HepG2 (cell line): ENCODE measurements around the gene SP1. TPM values are rescaled to one million over a fixed set of nuclear protein-coding genes. Genes with fewer than 3 reads are reported as not detected.

Source experiments
- AGO1 ChIP-seq: fragments of 200-400 bp; formaldehyde crosslinking; IDR thresholded peaks from 2 replicates; pipeline ENCODE4 v1.6.1; 2017; ENCODE audit warnings: mild to moderate bottlenecking, low read depth, low read length, moderate library complexity; ENCODE audit not compliant: poor library complexity, severe bottlenecking
- ARID3A ChIP-seq: IDR thresholded peaks from 2 replicates; pipeline ENCODE4 v1.6.1; 2012; ENCODE audit warnings: low read depth, low read length, improper control_type of control experiment
- ARID5B ChIP-seq: IDR thresholded peaks from 2 replicates; pipeline ENCODE4 v1.4.0; 2020; ENCODE audit warnings: mild to moderate bottlenecking, missing genetic modification reagents
- ATF1 ChIP-seq: IDR thresholded peaks from 2 replicates; pipeline ENCODE4 v1.6.1; 2016; ENCODE audit warnings: mild to moderate bottlenecking, control low read depth
- CREM ChIP-seq, 2 experiments: sonication (generic) in 1 of 2; formaldehyde crosslinking in 1 of 2; IDR thresholded peaks; 2 replicates each; pipeline versions ENCODE4 v1.4.0 to v1.6.1; 2016 to 2020; ENCODE audit warnings: antibody characterized with exemption in 1 of 2, mild to moderate bottlenecking in 1 of 2, missing genetic modification reagents in 1 of 2
- DMAP1 ChIP-seq: IDR thresholded peaks from 2 replicates; pipeline ENCODE4 v1.6.1; 2016
- ELF3 ChIP-seq: IDR thresholded peaks from 2 replicates; pipeline ENCODE4 v1.6.1; 2016; ENCODE audit warnings: missing genetic modification reagents, missing compliant biosample characterization
- GABPB1 ChIP-seq: IDR thresholded peaks from 2 replicates; pipeline ENCODE4 v1.6.1; 2016; ENCODE audit warnings: mild to moderate bottlenecking, missing genetic modification reagents, moderate library complexity, missing compliant biosample characterization
- HOXA9 ChIP-seq: sonication (generic); formaldehyde crosslinking; IDR thresholded peaks from 2 replicates; pipeline ENCODE4 v1.8.1; 2022; ENCODE audit warnings: missing genetic modification reagents, mild to moderate bottlenecking, moderate library complexity, borderline replicate concordance
- KMT2A ChIP-seq: sonication (generic); formaldehyde crosslinking; IDR thresholded peaks from 2 replicates; pipeline ENCODE4 v1.4.0; 2020; ENCODE audit warnings: missing genetic modification reagents
- KMT2B ChIP-seq: IDR thresholded peaks from 2 replicates; pipeline ENCODE4 v1.6.1; 2016; ENCODE audit warnings: missing genetic modification reagents, missing compliant biosample characterization
- RAD51 ChIP-seq: fragments of 450-650 bp; IDR thresholded peaks from 2 replicates; pipeline ENCODE4 v1.6.1; 2016; ENCODE audit warnings: borderline replicate concordance
- SAFB2 ChIP-seq: sonication (generic); formaldehyde crosslinking; IDR thresholded peaks from 2 replicates; pipeline ENCODE4 v1.5.1; 2020; ENCODE audit warnings: missing genetic modification reagents, low read depth, mild to moderate bottlenecking, borderline replicate concordance
- SNAI1 ChIP-seq: sonication (generic); formaldehyde crosslinking; IDR thresholded peaks from 2 replicates; pipeline ENCODE4 v1.5.0; 2020; ENCODE audit warnings: mild to moderate bottlenecking, missing genetic modification reagents, borderline replicate concordance
- SP5 ChIP-seq: IDR thresholded peaks from 2 replicates; pipeline ENCODE4 v1.6.1; 2016; ENCODE audit warnings: low read depth, borderline replicate concordance
- TBX3 ChIP-seq: fragments of 450-650 bp; IDR thresholded peaks from 2 replicates; pipeline ENCODE4 v1.6.1; 2017; ENCODE audit warnings: antibody characterized with exemption, mild to moderate bottlenecking, inconsistent platforms, borderline replicate concordance
- THAP11 ChIP-seq: IDR thresholded peaks from 2 replicates; pipeline ENCODE4 v1.6.1; 2016; ENCODE audit warnings: missing biosample characterization, missing genetic modification reagents
- ZMYM4 ChIP-seq: sonication (generic); formaldehyde crosslinking; IDR thresholded peaks from 2 replicates; pipeline ENCODE4 v1.8.1; 2023; ENCODE audit warnings: mild to moderate bottlenecking, missing genetic modification reagents
- ZNF101 ChIP-seq: sonication (generic); formaldehyde crosslinking; IDR thresholded peaks from 2 replicates; pipeline ENCODE4 v1.4.0; 2020; ENCODE audit warnings: mild to moderate bottlenecking, low read depth, missing genetic modification reagents, borderline replicate concordance
- ZNF225 ChIP-seq: sonication (generic); formaldehyde crosslinking; IDR thresholded peaks from 2 replicates; pipeline ENCODE4 v1.4.0; 2020; ENCODE audit warnings: mild to moderate bottlenecking, missing genetic modification reagents
- ZNF24 ChIP-seq: fragments of 450-650 bp; IDR thresholded peaks from 2 replicates; pipeline ENCODE4 v1.6.1; 2017; ENCODE audit warnings: antibody characterized with exemption, mild to moderate bottlenecking
- ZNF432 ChIP-seq: sonication (generic); formaldehyde crosslinking; IDR thresholded peaks from 2 replicates; pipeline ENCODE4 v1.5.0; 2020; ENCODE audit warnings: missing genetic modification reagents, mild to moderate bottlenecking, borderline replicate concordance
- ZNF839 ChIP-seq: sonication (generic); formaldehyde crosslinking; IDR thresholded peaks from 2 replicates; pipeline ENCODE4 v1.4.0; 2020; ENCODE audit warnings: missing genetic modification reagents, mild to moderate bottlenecking, borderline replicate concordance
- polyA plus RNA-seq, 8 experiments: library from polyadenylated mRNA; depleted of rRNA in 3 of 8; stranded (reverse) in 7 of 8; unstranded in 1 of 8; fragments of >200 nt; fragmentation: Illumina TruSeq in 4 of 8; extraction: Trizol in 4 of 8; gene quantifications; 2 replicates each; pipeline versions ENCODE4 v1.2.1 to v1.2.3, GENCODE V29; 2011 to 2016; ENCODE audit warnings: low read depth in 4 of 8, missing spikeins in 1 of 8, mixed read lengths in 1 of 8; ENCODE audit not compliant: insufficient read depth in 1 of 8
- total RNA-seq, 5 experiments: library from RNA; depleted of rRNA; stranded (reverse); fragments of >200 nt; fragmentation: Illumina TruSeq; extraction: Trizol; gene quantifications; 2 replicates each; pipeline ENCODE4 v1.2.3, GENCODE V29; 2016; ENCODE audit warnings: low read depth in 1 of 5
- TF ChIP-seq, protein P1 (sequence below): fragments of 450-650 bp; IDR thresholded peaks from 2 replicates; pipeline ENCODE4 v1.6.1; 2017

The SP1 gene
- total and polyA plus RNA-seq, 2 of the 13 experiments (the other 11 are each of a cell fraction or from before 2014, with no cell fraction given), result 26.5 to 27.5 TPM

- no peak for TF ChIP-seq SNAI1 (CRISPR knock-in tag)
- peak; percentile 74 for TF ChIP-seq GABPB1 (CRISPR knock-in tag)
- TF ChIP-seq ZNF839, result no peak
- TF ChIP-seq ZMYM4 (CRISPR knock-in tag), result peak; percentile 81
- TF ChIP-seq ATF1 (CRISPR knock-in tag), result peak; percentile 95
- no peak for TF ChIP-seq RAD51
- no peak for TF ChIP-seq ZNF225 (CRISPR knock-in tag)
- peak; percentile 91 for TF ChIP-seq CREM (IDR thresholded peaks at IDR 0.05)
- TF ChIP-seq CREM (CRISPR knock-in tag; IDR thresholded peaks at IDR 0.05), result no peak
- peak; percentile 73; the same call in 1 of the 2 replicates for TF ChIP-seq KMT2B (CRISPR knock-in tag)
- no peak for TF ChIP-seq AGO1
- TF ChIP-seq, protein P1, sequence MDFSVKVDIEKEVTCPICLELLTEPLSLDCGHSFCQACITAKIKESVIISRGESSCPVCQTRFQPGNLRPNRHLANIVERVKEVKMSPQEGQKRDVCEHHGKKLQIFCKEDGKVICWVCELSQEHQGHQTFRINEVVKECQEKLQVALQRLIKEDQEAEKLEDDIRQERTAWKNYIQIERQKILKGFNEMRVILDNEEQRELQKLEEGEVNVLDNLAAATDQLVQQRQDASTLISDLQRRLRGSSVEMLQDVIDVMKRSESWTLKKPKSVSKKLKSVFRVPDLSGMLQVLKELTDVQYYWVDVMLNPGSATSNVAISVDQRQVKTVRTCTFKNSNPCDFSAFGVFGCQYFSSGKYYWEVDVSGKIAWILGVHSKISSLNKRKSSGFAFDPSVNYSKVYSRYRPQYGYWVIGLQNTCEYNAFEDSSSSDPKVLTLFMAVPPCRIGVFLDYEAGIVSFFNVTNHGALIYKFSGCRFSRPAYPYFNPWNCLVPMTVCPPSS, result no peak
- no peak for TF ChIP-seq SAFB2 (CRISPR knock-in tag)
- peak; percentile 60 for TF ChIP-seq ELF3
- TF ChIP-seq SP5, result peak; percentile 90
- TF ChIP-seq ZNF101, result no peak
- peak; percentile 4; the same call in 1 of the 2 replicates for TF ChIP-seq ARID5B (CRISPR knock-in tag)
- TF ChIP-seq TBX3, result peak; percentile 80; the same call in 1 of the 2 replicates
- TF ChIP-seq ARID3A, result peak; percentile 91
- peak; percentile 83 for TF ChIP-seq THAP11 (CRISPR knock-in tag)
- no peak for TF ChIP-seq KMT2A (CRISPR knock-in tag)
- no peak for TF ChIP-seq ZNF432
- TF ChIP-seq ZNF24, result no peak
- no peak for TF ChIP-seq HOXA9 (CRISPR knock-in tag)
- 0 out of 2 replicates have a peak, but pooled peaks have one; percentile 26 for TF ChIP-seq DMAP1 (CRISPR knock-in tag)
Observed at GRCh38 chr12:53379389-53380103, 430 bp upstream of the SP1 start (continued).
